Putamen (tissue), 1 donor: ENCODE measurements around the gene MCC.
A peak's percentile ranks its signal among the peaks of the same experiment; 100 is the strongest.

Experiments
- DNase-seq: peaks from one replicate; pipeline ENCODE4 v3.0.0-alpha.2; 2016; ENCODE audit warnings: low spot score

Gene MCC

GRCh38 chr5:113487781-113488644 lies at the start of gene MCC:
TSS of gene MCC (minus strand) at chr5:113488453.
- peak; percentile 49 for DNase-seq

GRCh38 chr5:113531481-113532159 lies 43.4 kb upstream of the MCC start:
- no peak for DNase-seq

- no peak for DNase-seq
Measured at GRCh38 chr5:113527746-113528145, 39.5 kb upstream of the MCC start.

GRCh38 chr5:113526421-113526820 lies 38.2 kb upstream of the MCC start:
- DNase-seq: no peak

GRCh38 chr5:113524927-113525326 lies 36.7 kb upstream of the MCC start:
- DNase-seq: no peak

GRCh38 chr5:113523168-113523567 lies 34.9 kb upstream of the MCC start:
- DNase-seq: no peak

- no peak for DNase-seq
Measured at GRCh38 chr5:113520899-113521298, 32.6 kb upstream of the MCC start.

- DNase-seq: no peak
Measured at GRCh38 chr5:113520429-113520828, 32.2 kb upstream of the MCC start.

- no peak for DNase-seq
Measured at GRCh38 chr5:113519412-113519811, 31.2 kb upstream of the MCC start.

- DNase-seq: no peak
Measured at GRCh38 chr5:113518884-113519283, 30.6 kb upstream of the MCC start.

GRCh38 chr5:113514289-113514635 lies 26.0 kb upstream of the MCC start:
- peak; percentile 25 for DNase-seq

- peak; percentile 81 for DNase-seq
Measured at GRCh38 chr5:113513384-113514288, 25.4 kb upstream of the MCC start, which contains the start of gene YTHDC2. TSS of gene YTHDC2 (plus strand) at chr5:113513694. CDS start at chr5:113513896, 202 bp downstream.

- DNase-seq: no peak
Measured at GRCh38 chr5:113512341-113512740, 24.1 kb upstream of the MCC start.

- no peak for DNase-seq
Measured at GRCh38 chr5:113510836-113511451, 22.7 kb upstream of the MCC start.

- no peak for DNase-seq
Measured at GRCh38 chr5:113508756-113509155, 20.5 kb upstream of the MCC start.

- DNase-seq: no peak
Measured at GRCh38 chr5:113507601-113508000, 19.3 kb upstream of the MCC start.

GRCh38 chr5:113505181-113505580 lies 16.9 kb upstream of the MCC start:
- no peak for DNase-seq

GRCh38 chr5:113503146-113503545 lies 14.9 kb upstream of the MCC start:
- DNase-seq: no peak

GRCh38 chr5:113502073-113502472 lies 13.8 kb upstream of the MCC start:
- DNase-seq: no peak

GRCh38 chr5:113495422-113495841 lies 7.2 kb upstream of the MCC start:
- no peak for DNase-seq

GRCh38 chr5:113493446-113493845 lies 5.2 kb upstream of the MCC start:
- DNase-seq: no peak

- no peak for DNase-seq
Measured at GRCh38 chr5:113491022-113491421, 2.8 kb upstream of the MCC start.
